PC-9 (cell line): ENCODE data around the gene KRT34.

Experiments
- CTCF ChIP-seq: fragments of 200-600 bp; sonication (generic); conservative IDR thresholded peaks from 2 replicates; pipeline ENCODE4 v1.6.1; 2017; ENCODE audit warnings: mixed run types, antibody characterized with exemption, mild to moderate bottlenecking, moderate library complexity
- EZH2 ChIP-seq: fragments of 200-600 bp; sonication (generic); IDR thresholded peaks from 2 replicates; pipeline ENCODE4 v1.8.0; 2017; ENCODE audit warnings: antibody characterized with exemption, low read depth

- TF ChIP-seq CTCF (no peak), EZH2 (no peak)
These were observed 22.0 kb upstream of the KRT34 start for GRCh38 chr17:41404024-41404671.
